Hepatocyte (in vitro differentiated cells): ENCODE results near the gene CSTPP1.

Source experiments
- EZH2 ChIP-seq: fragments of 200-600 bp; sonication (generic); IDR thresholded peaks from 2 replicates; pipeline ENCODE4 v1.6.1; 2016; ENCODE audit warnings: antibody characterized with exemption, mild to moderate bottlenecking, borderline replicate concordance
- EZH2phosphoT487 ChIP-seq: fragments of 200-600 bp; sonication (generic); IDR thresholded peaks from one replicate; pipeline ENCODE4 v1.6.1; 2018; ENCODE audit warnings: antibody characterized with exemption, mild to moderate bottlenecking, low read depth, moderate library complexity; ENCODE audit not compliant: unreplicated experiment, severe bottlenecking
- TF ChIP-seq, protein P1 (sequence below): fragments of 200-600 bp; sonication (generic); IDR thresholded peaks from 2 replicates; pipeline ENCODE4 v1.5.1; 2016; ENCODE audit warnings: antibody characterized with exemption, mild to moderate bottlenecking; ENCODE audit not compliant: poor library complexity

DNA sequence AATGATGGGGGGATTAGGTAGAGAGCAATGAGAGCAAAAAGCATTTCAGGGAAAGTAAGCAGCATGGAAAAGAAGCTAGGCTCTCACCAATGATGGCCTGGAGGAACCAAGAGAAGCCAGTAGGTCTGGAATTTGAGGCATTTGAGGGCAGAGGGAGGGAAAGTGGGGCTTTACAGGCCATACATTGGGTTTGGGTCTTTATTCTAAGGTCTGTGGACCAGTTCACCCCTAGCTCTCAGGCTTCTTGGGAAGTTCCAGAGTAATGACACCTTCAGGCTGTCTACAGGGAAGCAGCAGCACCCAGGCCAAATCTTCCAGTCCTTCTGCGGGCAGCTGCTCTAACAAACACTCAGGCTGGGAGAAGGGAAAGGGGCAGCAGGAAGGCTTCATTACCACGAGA lies 210.7 kb downstream of the CSTPP1 start:
- TF ChIP-seq, protein P1, sequence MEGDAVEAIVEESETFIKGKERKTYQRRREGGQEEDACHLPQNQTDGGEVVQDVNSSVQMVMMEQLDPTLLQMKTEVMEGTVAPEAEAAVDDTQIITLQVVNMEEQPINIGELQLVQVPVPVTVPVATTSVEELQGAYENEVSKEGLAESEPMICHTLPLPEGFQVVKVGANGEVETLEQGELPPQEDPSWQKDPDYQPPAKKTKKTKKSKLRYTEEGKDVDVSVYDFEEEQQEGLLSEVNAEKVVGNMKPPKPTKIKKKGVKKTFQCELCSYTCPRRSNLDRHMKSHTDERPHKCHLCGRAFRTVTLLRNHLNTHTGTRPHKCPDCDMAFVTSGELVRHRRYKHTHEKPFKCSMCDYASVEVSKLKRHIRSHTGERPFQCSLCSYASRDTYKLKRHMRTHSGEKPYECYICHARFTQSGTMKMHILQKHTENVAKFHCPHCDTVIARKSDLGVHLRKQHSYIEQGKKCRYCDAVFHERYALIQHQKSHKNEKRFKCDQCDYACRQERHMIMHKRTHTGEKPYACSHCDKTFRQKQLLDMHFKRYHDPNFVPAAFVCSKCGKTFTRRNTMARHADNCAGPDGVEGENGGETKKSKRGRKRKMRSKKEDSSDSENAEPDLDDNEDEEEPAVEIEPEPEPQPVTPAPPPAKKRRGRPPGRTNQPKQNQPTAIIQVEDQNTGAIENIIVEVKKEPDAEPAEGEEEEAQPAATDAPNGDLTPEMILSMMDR: no peak
- TF ChIP-seq EZH2phosphoT487 (no peak), EZH2 (no peak)
